Inflammatory macrophage (primary cell): Measurements from ENCODE around the gene PAIP1.
"Not testable (repeated sequence)": the region's sequence is repeated elsewhere in the genome, so short reads cannot be mapped to it uniquely, and the experiment has no call there.

Experiments
- DNase-seq, 2 donors: peaks; one replicate each; pipeline ENCODE4 v3.0.0-alpha.2; 2020 to 2022

PAIP1 gene

GRCh38 chr5:43571237-43571636 is 14.4 kb upstream of the PAIP1 start:
- no peak for DNase-seq

- no peak for DNase-seq
Observed at GRCh38 chr5:43570450-43571158, 13.7 kb upstream of the PAIP1 start.

- DNase-seq = no peak
Observed at GRCh38 chr5:43569236-43569746, 12.4 kb upstream of the PAIP1 start.

GRCh38 chr5:43567967-43568366 is 11.1 kb upstream of the PAIP1 start:
- DNase-seq = no peak

GRCh38 chr5:43565043-43565442 is 8.2 kb upstream of the PAIP1 start:
- DNase-seq = no peak

GRCh38 chr5:43564289-43564850 is 7.5 kb upstream of the PAIP1 start:
- no peak for DNase-seq

GRCh38 chr5:43563321-43563720 is 6.4 kb upstream of the PAIP1 start:
- DNase-seq = no peak

- no peak for DNase-seq
Observed at GRCh38 chr5:43561356-43561755, 4.5 kb upstream of the PAIP1 start.

GRCh38 chr5:43560128-43560527 is 3.3 kb upstream of the PAIP1 start:
- no peak for DNase-seq

- not testable (repeated sequence) for DNase-seq
Observed at GRCh38 chr5:43556607-43556856, 345 bp downstream of the PAIP1 start.

- DNase-seq = peak; percentile 44 to 67
Observed at GRCh38 chr5:43555895-43556606, 826 bp downstream of the PAIP1 start.

GRCh38 chr5:43554497-43554896 is 2.4 kb downstream of the PAIP1 start:
- DNase-seq = no peak

- DNase-seq = no peak
Observed at GRCh38 chr5:43553381-43553780, 3.5 kb downstream of the PAIP1 start.

GRCh38 chr5:43551731-43552130 is 5.1 kb downstream of the PAIP1 start:
- no peak for DNase-seq

GRCh38 chr5:43549272-43549671 is 7.6 kb downstream of the PAIP1 start:
- DNase-seq = not testable (repeated sequence)

GRCh38 chr5:43548358-43548757 is 8.5 kb downstream of the PAIP1 start:
- no peak for DNase-seq

- no peak for DNase-seq
Observed at GRCh38 chr5:43547532-43547931, 9.3 kb downstream of the PAIP1 start.

GRCh38 chr5:43543434-43543833 is 13.4 kb downstream of the PAIP1 start:
- no peak for DNase-seq

GRCh38 chr5:43540746-43541145 is 16.1 kb downstream of the PAIP1 start:
- no peak for DNase-seq

GRCh38 chr5:43536972-43537371 is 19.9 kb downstream of the PAIP1 start:
- no peak for DNase-seq

- no peak for DNase-seq
Observed at GRCh38 chr5:43533646-43534045, 23.2 kb downstream of the PAIP1 start.

GRCh38 chr5:43530648-43531047 is 26.2 kb downstream of the PAIP1 start:
- DNase-seq = no peak

- DNase-seq = no peak
Observed at GRCh38 chr5:43523662-43524072, 33.2 kb downstream of the PAIP1 start.

GRCh38 chr5:43520615-43521014 is 36.3 kb downstream of the PAIP1 start:
- DNase-seq = no peak
